GM19455 (cell line): Measurements from ENCODE around the gene CFAP91.

ENCODE experiments used
- ATAC-seq: cut with Tn5 transposase; IDR thresholded peaks from one replicate; pipeline ENCODE4 v1.9.1; 2021; ENCODE audit not compliant: unreplicated experiment

Gene CFAP91

DNA sequence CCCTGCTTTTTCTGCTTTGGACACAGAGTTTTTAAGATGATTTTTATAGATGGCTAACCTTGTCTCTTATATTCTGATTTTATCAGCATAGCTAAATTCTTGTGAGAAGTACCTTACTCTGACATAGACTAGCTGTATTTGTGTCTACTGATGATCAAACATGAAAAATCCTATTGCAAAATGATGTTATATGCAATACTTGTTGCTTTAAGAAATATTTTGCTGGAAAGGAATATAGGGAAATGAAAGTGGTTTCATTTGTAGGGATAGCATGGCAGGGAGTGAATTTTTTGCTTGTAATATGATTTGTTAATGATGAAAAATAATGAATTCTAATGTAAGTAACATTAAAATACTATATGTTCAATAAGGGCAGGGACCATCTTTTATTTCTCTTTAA lies 35.9 kb downstream of the CFAP91 start:
- ATAC-seq = no peak

DNA sequence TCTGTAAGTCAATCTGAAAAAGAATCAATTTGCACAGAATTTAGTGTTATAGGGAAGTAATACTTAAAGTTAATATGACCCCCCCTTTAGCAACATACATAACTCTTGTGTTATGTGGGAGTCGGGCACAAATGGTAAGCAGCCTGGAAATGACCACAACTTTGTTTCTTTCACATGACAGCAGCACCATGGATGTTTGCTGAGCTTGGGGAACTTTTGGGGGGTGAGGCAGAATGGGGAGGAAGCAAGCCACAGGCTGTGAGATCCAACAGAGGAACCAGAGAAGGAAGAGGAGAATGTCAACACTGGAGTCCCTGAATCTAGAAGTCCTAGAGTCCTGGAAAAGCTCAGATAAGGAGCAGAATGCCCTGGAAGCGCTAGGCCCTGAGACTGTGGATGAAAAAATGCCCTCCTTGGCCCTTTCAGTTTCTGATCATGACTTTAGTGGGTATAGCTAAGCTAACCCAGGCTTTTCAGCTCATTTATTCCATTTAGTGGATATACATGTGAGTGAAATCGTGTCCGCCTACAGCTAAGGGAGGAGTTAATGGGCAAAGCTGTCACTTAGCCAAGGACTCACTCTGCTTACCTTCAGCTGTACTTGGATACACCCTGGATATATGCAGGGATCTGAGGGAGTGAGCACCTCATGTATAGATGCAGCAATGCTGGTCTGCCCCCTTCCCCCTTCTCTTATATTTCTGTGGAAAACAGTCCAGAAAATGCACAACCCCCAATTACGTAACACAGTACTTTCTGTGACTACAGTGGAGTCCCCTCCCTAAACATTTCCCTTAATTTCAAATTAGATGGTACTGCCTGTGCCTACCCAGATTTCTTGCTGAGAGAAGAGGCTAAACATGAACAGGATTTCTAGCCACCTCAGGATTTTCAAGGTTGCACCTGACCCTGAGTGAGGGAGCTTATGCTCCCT lies 39.1 kb downstream of the CFAP91 start:
- no peak for ATAC-seq

DNA sequence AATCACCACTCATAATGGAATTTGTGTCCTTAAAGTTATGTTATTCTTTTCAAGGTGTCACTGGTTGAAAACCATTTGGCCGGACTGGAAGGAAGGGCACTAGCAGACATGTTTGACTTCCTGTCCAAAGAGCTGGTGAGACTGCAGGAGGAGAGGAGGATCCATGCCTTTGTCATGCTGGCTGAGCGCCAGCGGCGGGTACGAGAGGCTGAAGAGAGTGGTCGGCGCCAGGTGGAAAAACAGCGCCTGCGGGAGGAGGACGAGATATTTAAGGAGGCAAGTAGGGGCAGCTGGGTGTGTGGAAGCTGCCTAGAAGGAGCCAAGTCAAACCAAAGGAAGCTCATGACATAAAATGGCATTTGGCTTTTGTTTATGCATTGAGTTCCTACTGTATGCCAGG lies 41.1 kb downstream of the CFAP91 start:
- ATAC-seq = no peak

DNA sequence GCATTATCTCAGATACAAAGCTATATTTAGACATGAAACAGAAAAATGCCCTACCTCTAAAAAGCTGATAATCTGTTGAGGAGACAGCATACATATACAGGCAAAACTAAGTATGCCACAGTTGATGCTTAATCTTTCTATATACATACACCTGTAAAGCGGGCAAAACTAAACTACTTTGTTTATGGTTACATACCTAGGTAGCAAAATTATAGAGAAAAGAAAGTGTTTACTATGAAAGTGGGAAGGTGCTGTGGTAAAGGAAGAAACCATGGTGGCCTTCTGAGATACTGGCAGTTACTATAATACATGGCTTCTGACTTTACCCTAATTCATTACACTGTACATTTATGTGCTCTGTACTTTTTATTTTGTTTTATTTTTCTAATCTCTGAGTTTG lies 43.1 kb downstream of the CFAP91 start:
- no peak for ATAC-seq

DNA sequence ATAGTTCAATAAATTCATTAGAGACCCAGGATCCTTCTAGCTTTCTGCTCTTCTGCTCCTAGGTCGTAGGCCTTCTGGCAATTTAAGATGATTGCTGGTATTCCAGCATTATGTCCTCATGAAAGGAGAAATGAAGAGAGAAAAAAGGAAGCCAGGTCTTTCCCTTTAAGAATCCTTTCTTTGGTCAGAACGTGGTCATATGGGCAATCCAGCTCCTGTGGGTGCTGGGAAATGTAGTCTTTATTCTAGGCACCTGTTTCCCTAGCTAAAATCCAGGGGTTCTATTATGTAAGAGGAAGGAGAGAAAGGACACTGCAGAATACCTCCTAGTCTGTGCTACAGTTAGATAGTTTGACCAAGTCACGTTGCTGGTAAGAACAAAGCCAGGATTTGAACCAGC lies 43.6 kb downstream of the CFAP91 start:
- ATAC-seq = no peak

DNA sequence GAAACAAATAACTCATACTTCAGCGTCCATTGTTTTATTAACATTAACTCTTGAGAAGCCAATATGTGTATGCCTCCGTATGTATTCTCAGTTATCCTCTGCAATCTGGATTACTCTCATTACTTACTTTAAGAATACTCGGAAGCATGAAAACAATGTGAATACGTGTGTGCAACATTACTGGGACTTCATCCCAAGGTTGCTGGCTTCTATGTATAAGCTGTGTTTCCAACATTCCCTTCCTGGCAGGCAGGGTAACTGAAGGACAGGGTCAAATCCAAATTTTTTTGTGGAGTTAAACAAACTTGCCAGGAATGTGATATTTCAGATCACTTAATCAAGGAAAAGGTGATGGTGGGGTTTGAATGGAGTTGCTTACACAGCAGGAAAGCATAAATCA lies 44.5 kb downstream of the CFAP91 start:
- ATAC-seq = no peak

DNA sequence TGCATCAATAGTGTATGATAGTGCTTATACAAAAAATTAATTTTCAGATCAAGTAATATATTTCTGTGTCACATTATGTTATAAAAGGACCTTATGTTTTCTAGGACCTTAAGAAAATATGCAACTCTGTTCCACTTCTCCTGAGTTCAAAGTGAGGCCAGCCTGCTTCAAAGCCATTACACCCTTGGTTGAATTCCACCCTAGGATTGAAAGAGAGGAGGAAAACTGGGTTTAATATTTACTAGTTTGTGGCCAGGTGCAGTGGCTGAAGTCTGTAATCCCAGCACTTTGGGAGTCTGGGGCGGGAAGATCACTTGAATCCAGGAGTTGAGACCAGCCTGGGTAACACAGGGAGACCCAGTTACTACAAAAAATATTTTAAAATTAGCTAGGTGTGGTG lies 46.2 kb downstream of the CFAP91 start:
- no peak for ATAC-seq

DNA sequence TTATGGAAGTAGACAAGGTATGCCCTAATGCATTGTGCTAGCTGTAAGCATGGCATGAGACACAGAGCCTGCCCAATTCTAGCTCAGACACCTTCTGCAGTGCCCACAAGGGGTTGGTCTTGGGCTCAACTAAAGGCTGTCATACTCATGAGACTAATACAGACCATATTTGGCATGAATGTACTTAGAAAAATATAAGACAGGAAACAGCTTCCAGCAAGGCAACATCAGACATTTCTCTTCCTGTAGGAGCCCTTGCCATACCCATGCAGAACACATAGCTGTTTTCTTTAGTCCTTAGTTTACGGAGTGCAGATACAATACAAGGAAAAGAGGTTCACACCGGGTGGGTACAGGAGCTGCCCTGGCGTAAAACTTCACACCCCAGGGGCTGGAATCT lies 48.6 kb downstream of the CFAP91 start:
- no peak for ATAC-seq
